HG03565 (cell line): ENCODE measurements around the gene ZBTB7B.

Source experiments
- ATAC-seq: cut with Tn5 transposase; IDR thresholded peaks from one replicate; pipeline ENCODE4 v1.9.1; 2021; ENCODE audit warnings: mild to moderate bottlenecking, moderate library complexity; ENCODE audit not compliant: unreplicated experiment

Gene ZBTB7B

GRCh38 chr1:155034318-155035208 is 32.0 kb downstream of the ZBTB7B start:
- ATAC-seq = no peak

GRCh38 chr1:155035936-155036335 is 33.3 kb downstream of the ZBTB7B start:
- no peak for ATAC-seq

GRCh38 chr1:155037043-155037442 is 34.4 kb downstream of the ZBTB7B start:
- ATAC-seq = no peak

GRCh38 chr1:155037851-155038441 is 35.3 kb downstream of the ZBTB7B start:
- no peak for ATAC-seq

GRCh38 chr1:155038602-155039307 is 36.2 kb downstream of the ZBTB7B start:
- no peak for ATAC-seq

GRCh38 chr1:155039308-155039669 is 36.7 kb downstream of the ZBTB7B start:
- no peak for ATAC-seq

- no peak for ATAC-seq
Measured at GRCh38 chr1:155040358-155041093, 37.9 kb downstream of the ZBTB7B start.

- ATAC-seq = no peak
Measured at GRCh38 chr1:155042789-155043188, 40.2 kb downstream of the ZBTB7B start.

- ATAC-seq = no peak
Measured at GRCh38 chr1:155043301-155043702, 40.7 kb downstream of the ZBTB7B start.

GRCh38 chr1:155043793-155044192 is 41.2 kb downstream of the ZBTB7B start:
- ATAC-seq = no peak

GRCh38 chr1:155044365-155044764 is 41.8 kb downstream of the ZBTB7B start:
- no peak for ATAC-seq

- no peak for ATAC-seq
Measured at GRCh38 chr1:155044812-155045657, 42.4 kb downstream of the ZBTB7B start.

GRCh38 chr1:155048449-155049334 is 46.1 kb downstream of the ZBTB7B start:
- no peak for ATAC-seq

- ATAC-seq = no peak
Measured at GRCh38 chr1:155049651-155050559, 47.3 kb downstream of the ZBTB7B start.

GRCh38 chr1:155050560-155051341 is 48.1 kb downstream of the ZBTB7B start, which contains the start of gene ADAM15:
Gene ADAM15 (plus strand): TSS chr1:155051316. CDS start chr1:155051387, 71 bp downstream.
- ATAC-seq = peak; percentile 44

- ATAC-seq = no peak
Measured at GRCh38 chr1:155051342-155051776, 48.8 kb downstream of the ZBTB7B start.

GRCh38 chr1:155051777-155052398 is 49.3 kb downstream of the ZBTB7B start:
- ATAC-seq = no peak
